Neural cell (in vitro differentiated cells): Measurements from ENCODE around the gene TMEM132A. TPM values are rescaled to one million over a fixed set of nuclear protein-coding genes. Genes with fewer than 3 reads are reported as not detected.

Source experiments
- H2AFZ ChIP-seq: fragments of 200-600, 300-800 bp; sonication (generic), shearing (Covaris generic); 2 replicates; pipeline ENCODE4 v1.6.0; 2014; ENCODE audit warnings: low read depth, mild to moderate bottlenecking, antibody characterized with exemption, low read length, moderate library complexity
- H3F3A ChIP-seq: fragments of 200-600 bp; shearing (Covaris generic); 2 replicates; pipeline ENCODE4 v1.6.1; 2016; ENCODE audit warnings: mild to moderate bottlenecking, moderate library complexity, mixed read lengths, antibody characterized with exemption, low read length; ENCODE audit not compliant: insufficient read depth, poor library complexity, severe bottlenecking
- H3K27ac ChIP-seq: fragments of 200-600, 300-800 bp; sonication (generic), shearing (Covaris generic); 2 replicates; pipeline ENCODE4 v1.5.1; 2014; ENCODE audit warnings: mild to moderate bottlenecking, low read length, moderate library complexity
- H3K27me3 ChIP-seq: fragments of 300-800, 200-600 bp; sonication (generic), shearing (Covaris generic); 2 replicates; pipeline ENCODE4 v1.6.0; 2014; ENCODE audit warnings: mild to moderate bottlenecking, low read depth, low read length, moderate library complexity; ENCODE audit not compliant: insufficient read depth
- H3K36me3 ChIP-seq: fragments of 300-800, 200-600 bp; sonication (generic), shearing (Covaris generic); 2 replicates; pipeline ENCODE4 v1.5.1; 2014; ENCODE audit warnings: mild to moderate bottlenecking, antibody characterized with exemption, low read length, moderate library complexity; ENCODE audit not compliant: insufficient read depth
- H3K4me2 ChIP-seq: fragments of 300-800, 200-600 bp; sonication (generic), shearing (Covaris generic); 2 replicates; pipeline ENCODE4 v1.6.0; 2014; ENCODE audit warnings: mild to moderate bottlenecking, low read length
- H3K4me3 ChIP-seq: fragments of 300-800, 200-600 bp; sonication (generic), shearing (Covaris generic); 2 replicates; pipeline ENCODE4 v1.5.1; 2014; ENCODE audit warnings: mild to moderate bottlenecking, low read length, moderate library complexity
- H3K79me2 ChIP-seq: fragments of 200-600 bp; shearing (Covaris generic); replicated peaks from 2 replicates; pipeline ENCODE4 v1.6.0; 2014; ENCODE audit warnings: mild to moderate bottlenecking, low read length, moderate library complexity; ENCODE audit not compliant: insufficient read depth
- H3K9ac ChIP-seq: fragments of 300-800, 200-600 bp; sonication (generic), shearing (Covaris generic); 2 replicates; pipeline ENCODE4 v1.6.1; 2016; ENCODE audit warnings: mild to moderate bottlenecking, low read length, mixed read lengths
- H3K9me2 ChIP-seq: fragments of 200-600 bp; shearing (Covaris generic); 2 replicates; pipeline ENCODE4 v1.6.1; 2016; ENCODE audit warnings: mild to moderate bottlenecking, low read length, mixed read lengths; ENCODE audit not compliant: insufficient read depth
- H3K9me3 ChIP-seq: fragments of 200-600, 300-800 bp; sonication (generic), shearing (Covaris generic); 2 replicates; pipeline ENCODE4 v1.6.1; 2016; ENCODE audit warnings: mild to moderate bottlenecking, mixed run types, low read length, moderate library complexity, mixed read lengths
- H4K20me1 ChIP-seq: fragments of 200-600 bp; shearing (Covaris generic); 2 replicates; pipeline ENCODE4 v1.6.1; 2016; ENCODE audit warnings: mild to moderate bottlenecking, mixed run types; ENCODE audit not compliant: insufficient read depth
- EP300 ChIP-seq: fragments of 450-650 bp; conservative IDR thresholded peaks from 2 replicates; pipeline ENCODE4 v1.6.1; 2014; ENCODE audit warnings: antibody characterized with exemption, mild to moderate bottlenecking, moderate library complexity; ENCODE audit not compliant: poor library complexity, severe bottlenecking
- EZH2 ChIP-seq: fragments of 200-600, 300-800 bp; shearing (Covaris generic), sonication (generic); IDR thresholded peaks from 2 replicates; pipeline ENCODE4 v1.6.1; 2014; ENCODE audit warnings: antibody characterized with exemption, low read length, borderline replicate concordance, mild to moderate bottlenecking; ENCODE audit not compliant: insufficient read depth, poor library complexity, severe bottlenecking
- MXI1 ChIP-seq: fragments of 450-650 bp; conservative IDR thresholded peaks from 2 replicates; pipeline ENCODE4 v1.6.1; 2014; ENCODE audit warnings: antibody characterized with exemption, mild to moderate bottlenecking; ENCODE audit not compliant: poor library complexity, severe bottlenecking
- POLR2AphosphoS5 ChIP-seq: IDR thresholded peaks from 2 replicates; pipeline ENCODE4 v1.6.1; 2012
- SMC3 ChIP-seq: fragments of 450-650 bp; conservative IDR thresholded peaks from 2 replicates; pipeline ENCODE4 v1.6.1; 2014; ENCODE audit warnings: antibody characterized with exemption, mild to moderate bottlenecking, moderate library complexity; ENCODE audit not compliant: poor library complexity
- TAF1 ChIP-seq: IDR thresholded peaks from 2 replicates; pipeline ENCODE4 v1.6.1; 2012; ENCODE audit warnings: low read depth
- polyA plus RNA-seq: library from polyadenylated mRNA; depleted of rRNA; stranded (reverse); fragments of >200 nt; gene quantifications from 2 replicates; pipeline ENCODE4 v1.2.3, GENCODE V29; 2014
- TF ChIP-seq, protein P1 (sequence below): fragments of 450-650 bp; IDR thresholded peaks from 2 replicates; pipeline ENCODE4 v1.5.1; 2014; ENCODE audit warnings: antibody characterized with exemption, mild to moderate bottlenecking, moderate library complexity; ENCODE audit not compliant: poor library complexity, severe bottlenecking
- TF ChIP-seq, protein P2 (sequence below): IDR thresholded peaks from 2 replicates; pipeline ENCODE4 v1.6.1; 2012; ENCODE audit warnings: borderline replicate concordance

Gene TMEM132A
- polyA plus RNA-seq, 1 donor from 2014 or later = 215 TPM

DNA sequence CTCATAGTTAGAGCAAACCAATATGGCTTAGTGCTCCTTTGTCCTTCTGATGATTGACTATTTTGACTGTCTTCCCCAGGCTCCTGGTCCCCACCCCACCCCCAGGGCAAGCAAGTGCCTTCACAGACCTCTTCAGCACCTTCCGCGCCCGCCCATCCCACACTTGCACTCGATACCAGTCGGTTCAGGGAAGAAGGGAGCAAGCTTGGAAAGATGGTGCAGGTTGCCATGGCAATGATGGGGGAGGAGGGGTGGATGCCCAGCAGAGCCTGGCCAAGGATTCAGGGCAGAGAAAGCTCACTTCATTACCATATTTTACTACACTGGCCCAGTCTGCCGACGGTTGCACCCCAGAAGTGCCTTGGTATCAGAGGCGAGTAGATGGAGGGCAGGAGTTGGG lies 2.2 kb downstream of the TMEM132A start:
- H4K20me1 ChIP-seq = peaks cover 6% of the 10 kb centered on the region
- H3K79me2 ChIP-seq = peaks cover 36% of the 10 kb centered on the region
- no peaks in the 10 kb centered on the region for H3K36me3 ChIP-seq
- H3F3A ChIP-seq = no peaks in the 10 kb centered on the region
- no peak overlapping the region for H3K9ac ChIP-seq
- H3K27me3 ChIP-seq = no peaks in the 10 kb centered on the region
- no peak overlapping the region for H3K27ac ChIP-seq
- TF ChIP-seq EZH2 (no peak), MXI1 (no peak)
- TF ChIP-seq, protein P1, sequence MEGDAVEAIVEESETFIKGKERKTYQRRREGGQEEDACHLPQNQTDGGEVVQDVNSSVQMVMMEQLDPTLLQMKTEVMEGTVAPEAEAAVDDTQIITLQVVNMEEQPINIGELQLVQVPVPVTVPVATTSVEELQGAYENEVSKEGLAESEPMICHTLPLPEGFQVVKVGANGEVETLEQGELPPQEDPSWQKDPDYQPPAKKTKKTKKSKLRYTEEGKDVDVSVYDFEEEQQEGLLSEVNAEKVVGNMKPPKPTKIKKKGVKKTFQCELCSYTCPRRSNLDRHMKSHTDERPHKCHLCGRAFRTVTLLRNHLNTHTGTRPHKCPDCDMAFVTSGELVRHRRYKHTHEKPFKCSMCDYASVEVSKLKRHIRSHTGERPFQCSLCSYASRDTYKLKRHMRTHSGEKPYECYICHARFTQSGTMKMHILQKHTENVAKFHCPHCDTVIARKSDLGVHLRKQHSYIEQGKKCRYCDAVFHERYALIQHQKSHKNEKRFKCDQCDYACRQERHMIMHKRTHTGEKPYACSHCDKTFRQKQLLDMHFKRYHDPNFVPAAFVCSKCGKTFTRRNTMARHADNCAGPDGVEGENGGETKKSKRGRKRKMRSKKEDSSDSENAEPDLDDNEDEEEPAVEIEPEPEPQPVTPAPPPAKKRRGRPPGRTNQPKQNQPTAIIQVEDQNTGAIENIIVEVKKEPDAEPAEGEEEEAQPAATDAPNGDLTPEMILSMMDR = no peak
- peak overlapping the region; percentile 71 for H3K4me2 ChIP-seq
- no peaks in the 10 kb centered on the region for H3K9me3 ChIP-seq
- peak overlapping the region; percentile 82 for H3K4me3 ChIP-seq
- no peak overlapping the region for H2AFZ ChIP-seq
- no peaks in the 10 kb centered on the region for H3K9me2 ChIP-seq

DNA sequence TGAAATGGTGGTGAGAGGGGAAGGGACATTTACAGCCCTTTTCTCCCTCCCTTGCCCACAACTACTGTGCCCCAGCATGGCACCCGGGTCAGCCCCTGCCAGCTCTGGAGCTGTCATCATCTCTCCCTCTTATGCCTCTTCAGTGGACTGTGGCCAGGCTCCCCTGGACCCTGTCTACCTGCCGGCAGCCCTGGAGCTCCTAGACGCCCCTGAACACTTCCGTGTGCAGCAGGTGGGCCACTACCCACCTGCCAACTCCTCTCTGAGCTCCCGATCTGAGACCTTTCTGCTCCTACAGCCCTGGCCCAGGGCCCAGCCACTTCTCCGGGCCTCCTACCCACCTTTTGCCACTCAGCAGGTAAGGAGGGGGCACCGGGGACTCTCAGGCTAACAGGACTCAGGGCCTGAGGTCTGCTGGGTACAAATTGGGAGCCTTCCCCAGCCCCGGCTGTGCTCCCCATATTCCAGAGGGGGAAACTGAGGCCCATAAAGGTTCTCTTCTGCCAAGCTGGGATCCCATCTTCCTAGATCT lies 2.9 kb downstream of the TMEM132A start:
- no peak for TF ChIP-seq SMC3
- Histone ChIP-seq H2AFZ (no peak overlapping the region), H3K9me2 (no peaks in the 10 kb centered on the region), H3K9ac (no peak overlapping the region), H4K20me1 (peaks cover 6% of the 10 kb centered on the region), H3K4me3 (peak overlapping the region; percentile 82), H3K4me2 (no peak overlapping the region), H3K27me3 (no peaks in the 10 kb centered on the region), H3F3A (no peaks in the 10 kb centered on the region), H3K9me3 (no peaks in the 10 kb centered on the region), H3K79me2 (peaks cover 36% of the 10 kb centered on the region), H3K36me3 (no peaks in the 10 kb centered on the region), H3K27ac (no peak overlapping the region)

- H3K27ac ChIP-seq = no peak overlapping the region
- no peaks in the 10 kb centered on the region for H3F3A ChIP-seq
- TF ChIP-seq POLR2AphosphoS5 (no peak), MXI1 (no peak), EZH2 (no peak), SMC3 (no peak), TAF1 (no peak), EP300 (no peak)
- TF ChIP-seq, protein P2, sequence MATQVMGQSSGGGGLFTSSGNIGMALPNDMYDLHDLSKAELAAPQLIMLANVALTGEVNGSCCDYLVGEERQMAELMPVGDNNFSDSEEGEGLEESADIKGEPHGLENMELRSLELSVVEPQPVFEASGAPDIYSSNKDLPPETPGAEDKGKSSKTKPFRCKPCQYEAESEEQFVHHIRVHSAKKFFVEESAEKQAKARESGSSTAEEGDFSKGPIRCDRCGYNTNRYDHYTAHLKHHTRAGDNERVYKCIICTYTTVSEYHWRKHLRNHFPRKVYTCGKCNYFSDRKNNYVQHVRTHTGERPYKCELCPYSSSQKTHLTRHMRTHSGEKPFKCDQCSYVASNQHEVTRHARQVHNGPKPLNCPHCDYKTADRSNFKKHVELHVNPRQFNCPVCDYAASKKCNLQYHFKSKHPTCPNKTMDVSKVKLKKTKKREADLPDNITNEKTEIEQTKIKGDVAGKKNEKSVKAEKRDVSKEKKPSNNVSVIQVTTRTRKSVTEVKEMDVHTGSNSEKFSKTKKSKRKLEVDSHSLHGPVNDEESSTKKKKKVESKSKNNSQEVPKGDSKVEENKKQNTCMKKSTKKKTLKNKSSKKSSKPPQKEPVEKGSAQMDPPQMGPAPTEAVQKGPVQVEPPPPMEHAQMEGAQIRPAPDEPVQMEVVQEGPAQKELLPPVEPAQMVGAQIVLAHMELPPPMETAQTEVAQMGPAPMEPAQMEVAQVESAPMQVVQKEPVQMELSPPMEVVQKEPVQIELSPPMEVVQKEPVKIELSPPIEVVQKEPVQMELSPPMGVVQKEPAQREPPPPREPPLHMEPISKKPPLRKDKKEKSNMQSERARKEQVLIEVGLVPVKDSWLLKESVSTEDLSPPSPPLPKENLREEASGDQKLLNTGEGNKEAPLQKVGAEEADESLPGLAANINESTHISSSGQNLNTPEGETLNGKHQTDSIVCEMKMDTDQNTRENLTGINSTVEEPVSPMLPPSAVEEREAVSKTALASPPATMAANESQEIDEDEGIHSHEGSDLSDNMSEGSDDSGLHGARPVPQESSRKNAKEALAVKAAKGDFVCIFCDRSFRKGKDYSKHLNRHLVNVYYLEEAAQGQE = no peak
- H2AFZ ChIP-seq = no peak overlapping the region
- H3K27me3 ChIP-seq = no peaks in the 10 kb centered on the region
- H3K79me2 ChIP-seq = peaks cover 36% of the 10 kb centered on the region
- H3K9me3 ChIP-seq = no peaks in the 10 kb centered on the region
- peaks cover 6% of the 10 kb centered on the region for H4K20me1 ChIP-seq
- no peak overlapping the region for H3K4me2 ChIP-seq
- H3K4me3 ChIP-seq = no peak overlapping the region
- no peaks in the 10 kb centered on the region for H3K9me2 ChIP-seq
- H3K36me3 ChIP-seq = no peaks in the 10 kb centered on the region
- no peak overlapping the region for H3K9ac ChIP-seq
These were observed 3.3 kb downstream of the TMEM132A start for GRCh38 chr11:60927600-60927999.
